GM23248 (cell line): Measurements from ENCODE around the gene VRK1. TPM values are rescaled to one million over a fixed set of nuclear protein-coding genes. Genes with fewer than 3 reads are reported as not detected.

Experiments
- DNase-seq: peaks from one replicate; pipeline ENCODE4 v3.0.0-alpha.2; 2015
- H2AFZ ChIP-seq: fragments of 200-600 bp; sonication (generic); 2 replicates; pipeline ENCODE4 v1.6.1; 2016; ENCODE audit warnings: antibody characterized with exemption
- H3F3A ChIP-seq: fragments of 200-600 bp; sonication (generic); 2 replicates; pipeline ENCODE4 v1.6.1; 2016; ENCODE audit warnings: mild to moderate bottlenecking, antibody characterized with exemption, mixed run types; ENCODE audit not compliant: insufficient read depth
- H3K27ac ChIP-seq: fragments of 200-600 bp; sonication (generic); 2 replicates; pipeline ENCODE4 v1.5.1; 2016; ENCODE audit warnings: mild to moderate bottlenecking
- H3K27me3 ChIP-seq: fragments of 200-600 bp; sonication (generic); replicated peaks from 2 replicates; pipeline ENCODE4 v1.6.1; 2016; ENCODE audit warnings: mild to moderate bottlenecking; ENCODE audit not compliant: insufficient read depth
- H3K36me3 ChIP-seq: fragments of 200-600 bp; sonication (generic); 2 replicates; pipeline ENCODE4 v1.6.1; 2016; ENCODE audit warnings: low read depth, mild to moderate bottlenecking
- H3K4me1 ChIP-seq: fragments of 200-600 bp; sonication (generic); 2 replicates; pipeline ENCODE4 v1.6.1; 2016; ENCODE audit warnings: mild to moderate bottlenecking; ENCODE audit not compliant: insufficient read depth
- H3K4me2 ChIP-seq: fragments of 200-600 bp; sonication (generic); one replicate; pipeline ENCODE4 v1.6.1; 2016; ENCODE audit warnings: mild to moderate bottlenecking; ENCODE audit not compliant: unreplicated experiment
- H3K4me3 ChIP-seq: fragments of 200-600 bp; sonication (generic); 2 replicates; pipeline ENCODE4 v1.5.1; 2016; ENCODE audit warnings: mild to moderate bottlenecking
- H3K79me2 ChIP-seq: fragments of 200-600 bp; sonication (generic); 2 replicates; pipeline ENCODE4 v1.6.1; 2016; ENCODE audit warnings: mild to moderate bottlenecking; ENCODE audit not compliant: insufficient read depth
- H3K9ac ChIP-seq: fragments of 200-600 bp; sonication (generic); 2 replicates; pipeline ENCODE4 v1.6.1; 2016; ENCODE audit warnings: mild to moderate bottlenecking
- H3K9me2 ChIP-seq: fragments of 200-600 bp; sonication (generic); 2 replicates; pipeline ENCODE4 v1.6.1; 2016; ENCODE audit warnings: mixed run types, mild to moderate bottlenecking, moderate library complexity; ENCODE audit not compliant: insufficient read depth
- H3K9me3 ChIP-seq: fragments of 200-600 bp; sonication (generic); one replicate; pipeline ENCODE4 v1.6.1; 2017; ENCODE audit warnings: low read depth
- H4K20me1 ChIP-seq: fragments of 200-600 bp; sonication (generic); 2 replicates; pipeline ENCODE4 v1.6.0; 2016; ENCODE audit not compliant: insufficient read depth
- EZH2 ChIP-seq: fragments of 200-600 bp; sonication (generic); IDR thresholded peaks from 2 replicates; pipeline ENCODE4 v1.6.1; 2018; ENCODE audit warnings: antibody characterized with exemption, mild to moderate bottlenecking; ENCODE audit not compliant: insufficient read depth, poor library complexity, severe bottlenecking
- EZH2phosphoT487 ChIP-seq: fragments of 200-600 bp; sonication (generic); IDR thresholded peaks from 2 replicates; pipeline ENCODE4 v1.6.1; 2018; ENCODE audit warnings: antibody characterized with exemption, moderate library complexity, mild to moderate bottlenecking, low read depth; ENCODE audit not compliant: insufficient read depth
- WGBS, 2 experiments: methylation state at CpG; one replicate each; pipeline ENCODE4 v1.1.6; 2015 to 2017; ENCODE audit warnings: low lambda C conversion rate in 2 of 2, low coverage in 1 of 2; ENCODE audit errors: missing lambda C conversion rate in 2 of 2; 5-methylcytosine and 5-hydroxymethylcytosine counted together
- in situ Hi-C: fragments of 300-500 bp; cut with MboI; formaldehyde crosslinking; loops from 2 replicates; pipeline ENCODE4 v1.15.0; 2020
- polyA plus RNA-seq: library from polyadenylated mRNA; unstranded; fragments of >200 nt; fragmentation: Nextera tagmentation; extraction: Ambion mirVana; gene quantifications from 2 replicates; pipeline ENCODE4 v1.2.1, GENCODE V29; 2016
- total RNA-seq: library from RNA; depleted of rRNA; stranded (reverse); fragments of >200 nt; shearing (Covaris generic); gene quantifications from 2 replicates; pipeline ENCODE4 v1.2.3, GENCODE V29; 2014; rRNA removed

VRK1 gene
- 12.9 and 17.3 TPM in 2 replicates for total RNA-seq
- 18.0 and 19.1 TPM in 2 replicates for polyA plus RNA-seq

GRCh38 chr14:96796851-96797581 lies at the start of gene VRK1:
VRK1 (plus strand) TSS chr14:96797382; CDS start chr14:96833472, 36,090 bp downstream.
- Histone ChIP-seq H3F3A (no peaks in the 10 kb centered on the region), H2AFZ (peak within 1 kb of the TSS; percentile 85), H3K4me3 (peak within 1 kb of the TSS; percentile 91), H3K4me2 (peak within 1 kb of the TSS; percentile 94), H3K4me1 (peaks cover 7% of the 10 kb centered on the region; the same call in 1 of the 2 replicates), H3K79me2 (peaks cover 45% of the 10 kb centered on the region), H3K27ac (peak within 1 kb of the TSS; percentile 49), H3K9ac (peak within 1 kb of the TSS; percentile 87), H3K27me3 (no peaks in the 10 kb centered on the region), H3K9me2 (no peaks in the 10 kb centered on the region), H3K9me3 (no peaks in the 10 kb centered on the region), H4K20me1 (no peaks in the 10 kb centered on the region), H3K36me3 (no peaks in the 10 kb centered on the region)
- TF ChIP-seq EZH2 (no peak), EZH2phosphoT487 (no peak)
- in situ Hi-C loops, result no loop called here
- WGBS, 2 experiments, result 2 to 4% methylated on average over 27 to 34 of the region's 57 CpGs
- peak; percentile 100 for DNase-seq

GRCh38 chr14:96747608-96748007 lies 49.6 kb upstream of the VRK1 start:
- Histone ChIP-seq H3K79me2 (no peaks in the 10 kb centered on the region), H3K9me3 (no peaks in the 10 kb centered on the region), H3K36me3 (no peaks in the 10 kb centered on the region), H3K4me3 (no peak overlapping the region), H3K4me2 (no peak overlapping the region), H3K4me1 (no peaks in the 10 kb centered on the region), H3K9me2 (no peaks in the 10 kb centered on the region), H2AFZ (no peak overlapping the region), H3F3A (no peaks in the 10 kb centered on the region), H3K27ac (no peak overlapping the region), H4K20me1 (no peaks in the 10 kb centered on the region), H3K9ac (no peak overlapping the region), H3K27me3 (peaks cover 11% of the 10 kb centered on the region; the same call in 1 of the 2 replicates)
- WGBS, 2 experiments, result 51% methylated on average over 10 of the region's 10 CpGs
- in situ Hi-C loops, result loop anchor here (10.0 kb wide), 1 partner anchor 163 kb away; no protein-coding TSS in a partner anchor
- TF ChIP-seq EZH2phosphoT487, result no peak
- no peak for TF ChIP-seq EZH2
- no peak for DNase-seq

GRCh38 chr14:96748362-96748761 lies 48.8 kb upstream of the VRK1 start:
- Histone ChIP-seq H3K9ac (no peak overlapping the region), H2AFZ (no peak overlapping the region), H3K9me3 (no peaks in the 10 kb centered on the region), H3K36me3 (no peaks in the 10 kb centered on the region), H3K79me2 (no peaks in the 10 kb centered on the region), H3F3A (no peaks in the 10 kb centered on the region), H3K9me2 (no peaks in the 10 kb centered on the region), H3K4me1 (no peaks in the 10 kb centered on the region), H4K20me1 (no peaks in the 10 kb centered on the region), H3K4me2 (no peak overlapping the region), H3K4me3 (no peak overlapping the region), H3K27ac (no peak overlapping the region), H3K27me3 (peaks cover 11% of the 10 kb centered on the region; the same call in 1 of the 2 replicates)
- TF ChIP-seq EZH2, result no peak
- no peak for TF ChIP-seq EZH2phosphoT487
- no peak for DNase-seq
- in situ Hi-C loops, result loop anchor here (10.0 kb wide), 1 partner anchor 164 kb away; no protein-coding TSS in a partner anchor
- 34 to 40% methylated on average over 6 of the region's 6 CpGs for WGBS, 2 experiments

GRCh38 chr14:96751505-96751904 lies 45.7 kb upstream of the VRK1 start:
- Histone ChIP-seq H4K20me1 (no peaks in the 10 kb centered on the region), H3K36me3 (no peaks in the 10 kb centered on the region), H3K27me3 (no peaks in the 10 kb centered on the region; the same call in 1 of the 2 replicates), H2AFZ (no peak overlapping the region), H3K4me1 (no peaks in the 10 kb centered on the region), H3K27ac (no peak overlapping the region), H3K9me3 (no peaks in the 10 kb centered on the region), H3K9ac (no peak overlapping the region), H3F3A (no peaks in the 10 kb centered on the region), H3K4me2 (no peak overlapping the region), H3K79me2 (no peaks in the 10 kb centered on the region), H3K9me2 (no peaks in the 10 kb centered on the region), H3K4me3 (no peak overlapping the region)
- in situ Hi-C loops, result no loop called here
- 33 to 37% methylated on average over 3 of the region's 3 CpGs for WGBS, 2 experiments
- TF ChIP-seq EZH2phosphoT487 (no peak), EZH2 (no peak)
- DNase-seq, result no peak
